Measurements from ENCODE around the gene TCF4.

GRCh38 chr18:55287935-55288868, 299.8 kb downstream of the TCF4 start:
- no peak for TF ChIP-seq CTCF (IDR thresholded peaks at IDR 0.05)
- TF ChIP-seq POLR2AphosphoS5 (IDR thresholded peaks at IDR 0.05; ENCODE audit: low read depth, low read length) = no peak
- no peak for TF ChIP-seq MXI1 (IDR thresholded peaks at IDR 0.05; ENCODE audit: low read depth, low read length)
- TF ChIP-seq ZBTB33 (IDR thresholded peaks at IDR 0.05; ENCODE audit: borderline replicate concordance, low read depth) = no peak
- TF ChIP-seq RCOR1 (IDR thresholded peaks at IDR 0.05; ENCODE audit: low read length) = no peak
- TF ChIP-seq REST (IDR thresholded peaks at IDR 0.05; ENCODE audit: low read depth, low read length) = no peak
- TF ChIP-seq TAF1 (IDR thresholded peaks at IDR 0.05; ENCODE audit: borderline replicate concordance, low read depth, low read length) = no peak
- TF ChIP-seq ELF1 (IDR thresholded peaks at IDR 0.05) = no peak
- no peak for TF ChIP-seq TCF12 (IDR thresholded peaks at IDR 0.05)
- TF ChIP-seq RAD21 (IDR thresholded peaks at IDR 0.05; ENCODE audit: low read length) = no peak
- TF ChIP-seq IRF3 (IDR thresholded peaks at IDR 0.05; ENCODE audit: low read depth, low read length) = no peak
- no peak for TF ChIP-seq GATA2 (CRISPR knock-in tag; IDR thresholded peaks at IDR 0.05)
